GM12801 (cell line): ENCODE results near the gene TNNC1.

Experiments
- CTCF ChIP-seq: IDR thresholded peaks from one replicate; pipeline ENCODE4 v1.5.1; 2011; ENCODE audit warnings: control low read depth; ENCODE audit not compliant: insufficient read length; ENCODE audit errors: extremely low read depth

Gene TNNC1

GRCh38 chr3:52488746-52489145, 34.9 kb upstream of the TNNC1 start:
- no peak for TF ChIP-seq CTCF

- no peak for TF ChIP-seq CTCF
These were observed 34.2 kb upstream of the TNNC1 start for GRCh38 chr3:52487788-52488691.

GRCh38 chr3:52487050-52487787, 33.4 kb upstream of the TNNC1 start:
- TF ChIP-seq CTCF = no peak

- TF ChIP-seq CTCF = no peak
These were observed 31.0 kb upstream of the TNNC1 start for GRCh38 chr3:52484680-52485461.

GRCh38 chr3:52483577-52484381, 29.9 kb upstream of the TNNC1 start:
- no peak for TF ChIP-seq CTCF

- no peak for TF ChIP-seq CTCF
These were observed 29.2 kb upstream of the TNNC1 start for GRCh38 chr3:52483081-52483480.
